ENCODE measurements around the gene BHLHA15.

BHLHA15 gene

DNA sequence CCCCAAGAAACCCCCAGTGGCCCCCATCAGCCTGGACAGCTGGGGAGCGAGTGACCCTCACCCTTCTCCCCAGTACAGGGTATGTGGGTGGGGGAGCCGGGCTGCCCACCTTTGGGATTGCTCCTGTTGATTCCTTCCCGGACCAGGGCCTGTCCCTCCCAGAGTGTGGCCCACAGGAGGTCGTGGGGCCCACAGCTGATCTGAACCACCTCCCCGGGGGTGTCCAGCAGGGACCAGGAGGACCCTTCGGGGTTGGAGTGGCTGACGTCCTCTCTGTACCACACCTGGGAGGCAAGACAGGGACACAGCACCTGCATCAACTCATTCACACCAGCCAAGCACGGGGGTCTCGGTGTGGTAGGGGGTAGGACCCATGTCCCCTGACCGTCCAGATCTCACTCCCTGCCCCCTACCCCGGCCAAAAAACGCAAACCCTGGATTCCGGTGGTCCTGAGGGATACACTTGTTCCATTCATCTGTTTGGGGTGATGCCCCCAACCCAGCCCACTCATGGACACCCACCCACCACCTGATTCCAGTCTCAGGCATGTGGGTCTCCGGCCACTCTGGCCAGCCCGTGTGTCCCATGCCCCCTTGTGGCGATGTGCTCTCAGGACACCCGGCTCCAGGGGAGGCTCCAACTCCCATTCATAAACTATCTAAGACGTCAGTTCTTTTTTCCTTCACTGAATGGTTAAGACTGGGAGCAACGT, 29.9 kb downstream of the BHLHA15 start:
- FAIRE-seq: no peak
- DNase-seq (ENCODE audit: low spot score): no peak

DNA sequence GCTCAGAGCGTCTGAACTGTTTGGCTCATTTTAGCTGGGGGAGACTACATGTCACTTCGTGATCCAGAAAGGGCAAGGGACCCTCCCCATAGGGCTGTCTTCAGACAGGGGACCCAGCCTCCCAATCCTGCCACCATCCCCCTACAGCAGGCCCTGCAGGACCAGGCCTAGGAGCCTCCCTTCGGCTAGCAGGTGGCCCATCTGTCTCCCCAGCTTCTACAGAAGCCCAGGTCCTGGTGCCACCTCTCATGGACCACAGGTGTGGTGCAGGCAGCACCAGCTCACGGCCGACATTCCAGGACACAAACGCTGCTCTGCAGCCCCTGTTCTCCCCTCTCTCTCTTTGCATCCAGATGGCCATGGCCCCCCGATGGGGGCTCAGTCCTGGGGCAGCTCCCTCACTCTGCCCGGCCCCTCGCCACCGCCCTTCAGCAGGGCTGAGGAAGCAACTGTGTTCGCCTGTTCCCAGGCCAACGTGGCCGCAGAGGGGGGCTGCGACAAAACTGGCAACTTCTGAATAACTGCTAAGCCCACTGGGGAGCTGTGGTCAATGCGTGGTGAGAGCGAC, 30.5 kb downstream of the BHLHA15 start:
- no peak for FAIRE-seq
- DNase-seq (ENCODE audit: low spot score): no peak

DNA sequence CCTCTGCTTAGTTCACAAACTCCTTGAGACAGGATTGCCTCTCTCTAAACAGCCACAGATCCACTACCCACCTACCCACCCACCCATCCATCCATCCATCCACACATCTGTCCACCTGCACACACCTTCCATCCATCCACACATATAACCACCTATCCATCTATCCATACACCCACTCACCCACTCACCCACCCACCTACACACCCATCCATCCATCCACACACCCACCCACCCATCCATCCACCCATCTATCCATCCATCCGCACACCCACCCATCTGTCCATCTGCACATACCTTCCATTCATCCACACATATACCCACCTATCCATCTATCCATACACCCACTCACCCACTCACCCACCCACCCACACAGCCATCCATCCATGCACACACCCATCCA, 31.1 kb downstream of the BHLHA15 start:
- FAIRE-seq: no peak
- no peak for DNase-seq (ENCODE audit: low spot score)

DNA sequence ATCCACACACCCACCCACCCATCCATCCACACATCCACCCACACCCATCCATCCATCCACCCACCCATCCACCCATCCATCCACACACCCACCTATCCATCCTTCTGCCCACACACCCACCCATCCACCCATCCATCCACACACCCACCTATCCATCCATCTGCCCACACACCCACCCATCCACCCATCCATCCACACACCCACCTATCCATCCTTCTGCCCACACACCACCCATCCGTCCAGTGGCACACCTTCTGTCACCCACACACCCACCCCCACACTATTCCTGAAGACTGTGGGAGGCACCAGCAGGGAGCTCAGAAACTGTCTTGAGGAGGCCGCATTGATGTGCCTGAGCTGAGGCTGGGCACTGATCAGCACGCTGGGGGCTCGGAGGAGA, 31.7 kb downstream of the BHLHA15 start:
- FAIRE-seq (no peak), DNase-seq (ENCODE audit: low spot score) (no peak)

DNA sequence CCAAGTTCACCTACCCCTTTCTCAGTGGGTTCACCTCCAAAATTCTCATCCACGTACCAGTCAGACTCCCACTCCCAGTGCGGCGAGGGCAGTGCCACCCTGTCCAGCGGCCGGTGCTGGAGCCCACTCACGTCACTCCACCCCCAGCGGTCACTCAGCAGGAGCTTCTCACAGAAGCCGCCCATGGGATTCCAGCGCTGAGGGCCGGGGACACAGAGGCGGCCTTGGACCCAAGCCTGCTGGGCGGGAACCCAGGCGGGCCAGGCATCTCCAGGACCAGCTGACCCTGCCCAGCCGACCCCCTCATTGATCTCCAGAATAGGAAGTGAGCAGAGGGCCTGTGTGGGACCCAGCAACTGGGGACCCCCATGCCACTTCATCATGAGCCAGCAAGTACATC, 33.6 kb downstream of the BHLHA15 start:
- FAIRE-seq: no peak
- DNase-seq (ENCODE audit: low spot score): no peak

DNA sequence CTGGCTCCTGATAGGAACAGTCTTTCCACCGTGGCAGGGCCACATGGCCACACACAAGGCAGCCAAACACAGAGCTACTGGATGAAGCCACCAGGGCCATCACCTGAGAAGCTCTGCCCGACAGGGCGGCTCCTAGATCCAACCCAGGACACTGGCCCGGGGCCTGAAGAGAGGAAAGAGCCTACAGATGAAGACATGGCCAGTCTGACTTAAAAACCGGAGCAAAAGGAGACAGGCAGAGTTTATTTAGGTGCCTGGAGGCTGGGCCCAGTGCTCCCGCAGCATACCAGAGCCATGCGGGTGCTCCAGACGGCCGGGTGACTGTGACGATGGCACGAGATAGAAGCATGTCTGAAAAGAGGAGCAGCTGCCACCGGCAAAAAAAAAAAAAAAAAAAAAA, 36.9 kb downstream of the BHLHA15 start:
- no peak for FAIRE-seq
- no peak for DNase-seq (ENCODE audit: low spot score)

DNA sequence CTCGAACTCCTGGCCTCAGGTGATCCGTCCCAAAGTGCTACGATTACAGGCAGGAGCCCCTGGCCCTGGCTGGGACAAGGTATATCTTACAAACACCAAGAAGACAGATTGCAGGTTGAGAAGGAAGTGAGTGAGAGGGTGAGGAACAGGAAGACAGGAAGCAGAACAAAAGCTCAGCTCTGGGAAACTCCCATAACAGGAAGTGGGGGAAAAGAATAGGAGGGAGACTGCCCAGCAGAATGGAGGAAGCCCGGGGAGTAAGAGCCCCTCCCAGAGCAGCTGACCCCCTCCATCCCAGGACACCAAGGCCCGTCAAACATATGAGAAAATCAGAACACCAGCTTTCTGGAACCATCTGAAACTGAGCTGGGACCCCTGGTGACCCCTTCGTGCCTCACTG, 37.9 kb downstream of the BHLHA15 start:
- FAIRE-seq: no peak

DNA sequence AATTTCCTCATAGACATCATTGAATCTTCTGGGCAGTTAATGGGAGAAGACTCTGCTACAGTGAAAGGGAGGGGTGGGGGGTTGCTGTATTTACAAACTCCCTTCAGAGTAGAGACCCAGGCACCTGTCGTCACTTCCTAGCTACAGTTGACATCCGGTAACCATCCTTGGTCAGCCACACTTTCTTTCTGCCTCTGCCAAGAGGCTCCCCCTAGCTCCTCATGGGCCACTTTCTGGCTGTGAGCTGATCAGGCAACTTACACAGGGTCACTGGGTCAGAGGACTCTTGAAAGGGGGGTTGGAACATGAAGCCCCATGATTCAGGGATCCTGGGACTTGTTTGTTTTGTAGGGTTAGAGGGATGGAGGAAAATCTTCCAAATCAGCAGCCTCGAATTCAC, 39.5 kb downstream of the BHLHA15 start:
- DNase-seq (ENCODE audit: low spot score): no peak
- no peak for FAIRE-seq

More for the DNA sequence above, 37.9 kb downstream of the BHLHA15 start:
- DNase-seq (ENCODE audit: low spot score): no peak

DNA sequence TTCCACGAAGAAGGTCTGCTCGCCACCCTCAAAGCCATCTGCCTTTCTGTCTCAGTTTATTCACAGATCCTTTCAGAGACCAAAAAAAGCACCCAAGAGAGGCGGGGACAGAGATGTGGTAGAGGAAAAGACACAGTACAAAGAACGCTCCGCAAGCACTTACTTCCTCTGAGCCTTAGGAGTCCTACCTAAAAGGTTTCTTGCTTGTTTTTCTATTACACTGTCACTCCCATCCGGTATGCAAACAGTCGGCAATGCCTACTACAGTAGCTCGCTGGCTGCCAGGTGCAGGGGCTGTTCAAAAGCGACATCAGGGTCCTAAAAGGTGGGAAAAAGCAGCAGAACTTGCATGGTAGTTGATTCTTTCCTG, 40.0 kb downstream of the BHLHA15 start:
- no peak for FAIRE-seq
- no peak for DNase-seq (ENCODE audit: low spot score)

DNA sequence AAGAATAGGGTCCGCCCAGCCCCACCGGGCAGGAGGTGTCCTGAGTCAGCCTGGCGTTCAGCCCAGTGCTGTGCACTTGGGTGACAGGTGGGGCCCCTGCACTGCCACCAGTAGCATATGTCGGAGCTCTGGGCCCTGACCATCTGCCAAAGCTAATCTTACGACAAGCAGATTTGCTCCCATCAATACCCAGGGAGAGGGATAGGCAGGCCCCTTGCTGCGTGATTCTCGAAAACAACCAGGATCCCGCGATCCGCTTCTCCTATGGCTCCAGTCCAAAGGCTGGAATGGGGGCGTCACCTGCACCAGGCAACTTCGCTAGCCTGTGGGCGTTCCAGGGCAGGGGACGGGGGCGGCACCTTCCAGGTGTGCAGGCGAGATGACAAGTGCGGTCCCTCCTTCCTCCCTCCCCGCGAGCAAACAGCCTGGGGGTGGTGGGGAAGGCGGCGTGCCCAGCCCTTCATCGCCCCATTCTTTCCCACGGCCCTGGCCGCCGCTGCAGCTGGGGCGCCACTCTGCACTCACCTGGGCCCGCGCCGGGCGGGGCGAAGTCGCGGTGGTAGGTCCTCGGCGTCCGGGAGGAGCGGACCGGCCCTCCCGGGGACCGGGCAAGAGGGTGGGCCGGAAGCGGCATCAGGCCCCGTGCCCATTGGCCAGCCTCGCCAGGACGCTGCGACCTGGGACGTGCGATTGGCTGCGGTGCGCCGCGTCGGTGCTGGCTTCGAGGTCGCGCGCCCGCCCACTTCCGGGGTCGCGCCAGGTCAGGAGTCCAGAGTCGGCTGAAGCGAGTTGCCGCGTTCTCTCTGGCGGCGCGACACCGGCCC, 40.6 kb downstream of the BHLHA15 start, which contains the start of gene TECPR1:
TSS of gene TECPR1 (minus strand) at position 632 of the 824 bp plus-strand sequence. CDS start 6,086 bp downstream, outside the sequence.
- FAIRE-seq: no peak

DNA sequence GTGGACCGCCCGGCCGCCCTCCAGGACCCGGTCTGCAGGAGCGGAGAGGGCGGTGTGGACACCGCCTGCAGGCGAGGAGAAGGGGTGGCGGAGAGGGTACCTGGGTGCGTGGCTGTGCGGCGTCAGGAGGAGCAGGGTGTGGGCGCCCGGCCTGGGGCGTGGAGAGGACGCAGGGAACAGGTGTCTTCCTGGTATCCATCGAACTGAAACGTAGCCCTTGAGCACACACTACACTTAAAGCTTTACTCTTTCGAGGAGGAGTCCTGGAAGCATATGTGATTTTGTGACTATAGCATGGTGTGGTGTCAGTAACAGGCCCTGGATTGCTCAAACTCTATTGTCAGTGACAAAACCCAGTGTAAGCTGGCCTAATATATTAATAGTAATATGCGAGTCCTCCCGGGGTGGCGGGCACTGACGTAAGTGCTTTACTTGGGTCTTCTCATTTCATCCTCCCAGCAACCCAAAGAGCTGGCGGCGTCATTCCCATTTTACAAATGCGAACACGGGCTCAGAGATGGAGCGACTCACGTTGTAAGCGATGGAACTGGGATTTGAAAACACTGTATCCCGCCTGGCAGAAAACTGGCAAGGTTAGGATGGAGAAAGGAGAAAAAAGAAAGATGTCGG, 41.3 kb downstream of the BHLHA15 start:
- FAIRE-seq (no peak), DNase-seq (ENCODE audit: low spot score) (no peak)

More for the DNA sequence above, 40.6 kb downstream of the BHLHA15 start, which contains the start of gene TECPR1:
- DNase-seq (ENCODE audit: low spot score): peak; percentile 81

DNA sequence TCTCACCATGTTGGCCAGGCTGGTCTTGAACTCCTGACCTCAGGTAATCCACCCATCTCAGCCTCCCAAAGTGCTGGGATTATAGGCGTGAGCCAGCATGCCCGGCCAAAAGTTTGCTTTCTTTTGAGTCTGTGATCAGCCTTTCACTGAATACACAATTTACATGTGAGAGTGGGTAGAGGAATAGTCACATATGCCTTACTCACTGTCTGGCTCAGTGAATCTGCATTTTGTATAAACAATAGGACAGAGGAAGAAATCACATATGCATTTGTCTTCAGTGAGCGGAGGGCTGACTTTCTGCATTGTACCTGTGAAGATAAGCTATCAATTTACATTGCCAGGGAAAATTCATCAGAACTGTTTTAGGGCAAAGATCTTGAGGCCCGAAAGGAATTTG, 43.3 kb downstream of the BHLHA15 start:
- DNase-seq (ENCODE audit: low spot score): no peak
- no peak for FAIRE-seq

DNA sequence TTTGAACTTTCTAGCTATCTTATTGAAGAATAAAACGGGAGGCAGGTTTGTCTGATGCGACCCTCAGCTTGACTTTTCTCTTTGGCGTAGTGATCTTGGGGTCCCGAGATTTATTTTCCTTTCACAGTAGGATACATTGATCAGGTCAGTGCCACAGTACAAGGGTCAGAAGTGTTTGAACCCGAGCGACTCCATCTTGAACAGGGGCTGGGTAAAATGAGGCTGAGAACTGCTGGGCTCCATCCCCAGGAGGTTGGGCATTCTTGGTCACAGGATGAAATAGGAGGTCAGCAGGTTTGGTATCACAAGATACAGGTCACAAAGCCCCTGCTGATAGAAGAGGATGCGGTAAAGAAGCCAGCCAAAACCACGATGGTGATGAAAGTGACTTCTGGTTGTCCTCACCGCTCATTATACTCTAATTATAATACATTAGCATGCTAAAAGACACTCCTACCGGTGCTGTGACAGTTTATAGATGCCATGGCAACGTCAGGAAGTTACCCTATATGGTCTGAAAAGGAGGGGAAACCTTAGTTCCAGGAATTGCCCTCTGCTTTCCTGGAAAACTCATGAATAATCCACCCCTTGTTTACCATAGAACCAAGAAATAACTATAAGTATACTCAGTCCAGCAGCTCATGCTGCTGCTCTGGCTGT, 43.8 kb downstream of the BHLHA15 start:
- FAIRE-seq (no peak), DNase-seq (ENCODE audit: low spot score) (no peak)

DNA sequence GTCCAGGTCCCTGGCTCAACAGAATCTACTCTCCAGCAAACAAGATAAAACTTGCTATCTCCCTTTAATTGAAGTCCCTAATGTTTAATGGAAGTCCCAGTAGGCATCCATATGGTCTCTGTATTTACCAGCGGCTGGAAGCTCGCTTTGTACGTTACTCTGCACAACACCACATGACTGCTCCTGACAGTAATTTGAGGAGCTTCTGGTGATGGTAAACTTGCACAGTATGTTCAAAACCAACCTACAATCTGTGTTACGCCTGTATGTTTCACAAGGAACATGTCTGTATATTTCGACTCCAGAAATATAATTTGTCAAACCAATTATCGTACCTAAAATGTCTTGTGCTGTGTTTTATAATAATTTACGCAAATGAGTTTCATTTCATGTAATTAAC, 45.2 kb downstream of the BHLHA15 start:
- FAIRE-seq (no peak), DNase-seq (ENCODE audit: low spot score) (no peak)

DNA sequence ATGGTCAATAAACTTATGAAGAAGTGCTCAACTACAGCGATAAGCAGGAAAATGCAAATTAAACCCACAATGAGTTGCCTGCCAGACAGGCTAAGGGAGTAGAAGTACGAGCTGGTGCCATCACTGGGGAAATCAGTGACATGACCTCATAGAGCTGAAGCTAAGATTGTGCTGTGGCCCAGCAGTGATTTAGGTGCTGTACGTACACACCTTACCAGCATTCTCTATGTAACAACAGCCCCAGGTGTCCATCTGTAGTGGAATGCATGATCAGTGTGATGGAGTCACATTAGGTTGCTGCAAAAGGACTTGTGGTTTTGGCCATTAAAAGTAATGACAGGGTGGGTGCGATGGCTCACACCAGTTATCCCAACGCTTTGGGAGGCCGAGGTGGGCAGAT, 46.5 kb downstream of the BHLHA15 start:
- FAIRE-seq (no peak), DNase-seq (ENCODE audit: low spot score) (no peak)

All from RCC 7860 (cell line).